Gastrocnemius medialis (tissue), 4 donors: ENCODE results near the gene MTNR1A.

ENCODE experiments used
- POLR2A ChIP-seq, 2 donors: fragments of 450-650 bp; IDR thresholded peaks; one replicate each; pipeline ENCODE4 v1.6.1; 2017; ENCODE audit warnings: antibody characterized with exemption in 2 of 2, mild to moderate bottlenecking in 2 of 2, moderate library complexity in 2 of 2
- TF ChIP-seq, protein P1 (sequence below), 5 experiments: fragments of 450-650 bp in 3 of 5; fragments of 200-600 bp in 2 of 5; sonication (generic) in 2 of 5; IDR thresholded peaks in 4 of 5; conservative IDR thresholded peaks in 1 of 5; 1 replicate in 4 of 5; 2 replicates in 1 of 5; pipeline ENCODE4 v1.5.1; 2016 to 2019; ENCODE audit warnings: antibody characterized with exemption in 5 of 5, mild to moderate bottlenecking in 3 of 5, moderate library complexity in 3 of 5

DNA sequence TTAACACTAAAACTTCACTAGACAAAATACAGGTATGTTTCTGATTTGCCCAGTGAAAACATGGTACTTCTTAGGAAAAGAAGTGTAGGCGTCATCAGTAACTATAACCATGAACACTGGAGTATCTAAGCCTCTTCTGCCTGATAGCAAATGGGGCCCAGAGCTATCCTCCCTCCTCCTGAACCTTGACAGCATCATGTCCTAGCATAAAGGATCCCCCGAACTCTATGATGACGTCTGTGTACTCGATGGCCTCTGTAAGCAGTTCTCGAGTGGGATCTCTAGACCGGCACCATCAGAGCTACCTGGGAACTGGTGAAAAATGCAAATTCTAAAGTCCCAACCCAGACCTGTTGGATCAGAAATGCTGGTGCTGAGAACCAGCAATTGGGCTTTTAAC is 36.3 kb upstream of the MTNR1A start:
- TF ChIP-seq, protein P1, sequence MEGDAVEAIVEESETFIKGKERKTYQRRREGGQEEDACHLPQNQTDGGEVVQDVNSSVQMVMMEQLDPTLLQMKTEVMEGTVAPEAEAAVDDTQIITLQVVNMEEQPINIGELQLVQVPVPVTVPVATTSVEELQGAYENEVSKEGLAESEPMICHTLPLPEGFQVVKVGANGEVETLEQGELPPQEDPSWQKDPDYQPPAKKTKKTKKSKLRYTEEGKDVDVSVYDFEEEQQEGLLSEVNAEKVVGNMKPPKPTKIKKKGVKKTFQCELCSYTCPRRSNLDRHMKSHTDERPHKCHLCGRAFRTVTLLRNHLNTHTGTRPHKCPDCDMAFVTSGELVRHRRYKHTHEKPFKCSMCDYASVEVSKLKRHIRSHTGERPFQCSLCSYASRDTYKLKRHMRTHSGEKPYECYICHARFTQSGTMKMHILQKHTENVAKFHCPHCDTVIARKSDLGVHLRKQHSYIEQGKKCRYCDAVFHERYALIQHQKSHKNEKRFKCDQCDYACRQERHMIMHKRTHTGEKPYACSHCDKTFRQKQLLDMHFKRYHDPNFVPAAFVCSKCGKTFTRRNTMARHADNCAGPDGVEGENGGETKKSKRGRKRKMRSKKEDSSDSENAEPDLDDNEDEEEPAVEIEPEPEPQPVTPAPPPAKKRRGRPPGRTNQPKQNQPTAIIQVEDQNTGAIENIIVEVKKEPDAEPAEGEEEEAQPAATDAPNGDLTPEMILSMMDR (IDR thresholded peaks at IDR 0.05 in 4 of 5, conservative IDR thresholded peaks at IDR 0.05 in 1 of 5): no peak
- TF ChIP-seq POLR2A (IDR thresholded peaks at IDR 0.05): no peak
